GM12875 (cell line): Measurements from ENCODE around the gene CDC27.
"Not testable (repeated sequence)": the region's sequence is repeated elsewhere in the genome, so short reads cannot be mapped to it uniquely, and the experiment has no call there.

Experiments used
- H3K4me3 ChIP-seq: one replicate; pipeline ENCODE4 v1.5.1; 2011; ENCODE audit warnings: low read depth, low read length, control low read depth
- CTCF ChIP-seq: IDR thresholded peaks from 2 replicates; pipeline ENCODE4 v1.5.1; 2011; ENCODE audit warnings: low read depth, mild to moderate bottlenecking, control low read depth, inconsistent platforms, low read length, moderate library complexity, borderline replicate concordance; ENCODE audit not compliant: insufficient read depth

The CDC27 gene

DNA sequence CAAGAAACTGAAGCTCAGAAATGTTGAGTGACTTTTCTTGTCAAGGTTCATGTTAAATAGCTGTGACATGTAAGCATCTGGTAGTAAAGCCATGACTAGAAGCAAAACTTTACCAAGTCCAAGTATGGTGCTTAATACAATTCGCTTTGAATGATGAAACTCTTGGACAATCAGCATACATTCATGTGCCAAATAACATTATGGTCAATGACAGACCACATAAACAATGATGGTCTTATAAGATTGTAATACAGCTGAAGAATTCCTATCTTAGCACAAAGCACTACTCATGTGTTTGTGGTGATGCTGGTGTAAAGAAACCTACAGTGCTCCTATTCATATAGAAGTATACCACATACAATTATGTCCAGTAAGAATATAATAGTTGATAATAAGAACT lies 112.9 kb downstream of the CDC27 start:
- H3K4me3 ChIP-seq: no peak overlapping the region
- TF ChIP-seq CTCF: no peak

- H3K4me3 ChIP-seq: not testable (repeated sequence)
Measured at GRCh38 chr17:47074361-47074760, 114.7 kb downstream of the CDC27 start.

- H3K4me3 ChIP-seq: not testable (repeated sequence)
Measured at GRCh38 chr17:47073629-47074028, 115.5 kb downstream of the CDC27 start.

- no peak for TF ChIP-seq CTCF
- H3K4me3 ChIP-seq: no peak overlapping the region
Measured at GRCh38 chr17:47072886-47073285, 116.2 kb downstream of the CDC27 start.

DNA sequence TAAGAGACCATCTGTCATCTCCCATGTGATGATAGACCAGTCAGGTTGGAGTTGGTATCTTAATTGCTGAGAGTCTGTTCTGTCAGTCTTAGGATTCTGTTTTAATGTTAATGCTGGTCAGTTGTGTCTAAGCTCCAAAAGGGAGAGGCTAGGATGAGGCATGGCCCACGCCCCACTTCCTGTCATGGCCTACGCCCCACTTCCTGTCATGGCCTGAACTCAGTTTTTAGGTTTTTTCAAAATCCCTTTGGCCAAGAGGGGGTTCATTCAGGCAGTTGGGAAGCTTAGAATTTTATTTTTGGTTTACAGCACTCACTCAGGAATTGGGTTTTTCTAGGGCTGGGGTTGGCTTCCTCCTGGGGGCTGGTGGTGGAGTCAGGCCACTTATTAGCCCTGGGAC lies 117.9 kb downstream of the CDC27 start:
- not testable (repeated sequence) for H3K4me3 ChIP-seq

DNA sequence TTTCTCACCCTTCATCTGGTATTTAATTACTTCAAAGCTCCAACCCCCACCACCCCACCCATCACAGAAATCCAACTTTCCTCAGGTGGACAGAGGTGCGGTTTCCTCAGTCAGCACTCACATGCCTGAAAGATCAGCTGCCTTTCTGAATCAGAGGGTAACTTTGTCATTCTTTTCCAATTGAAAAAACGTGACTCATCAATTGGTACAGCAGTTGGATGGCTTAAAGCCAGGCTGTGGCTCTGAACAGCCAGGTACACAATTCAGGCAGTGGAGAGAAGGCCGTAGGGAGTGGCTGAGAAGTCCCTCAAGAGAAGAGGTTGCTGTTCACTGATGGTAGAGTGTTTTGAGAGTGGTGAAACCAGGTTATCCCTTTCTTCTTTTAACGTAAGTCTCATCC lies 118.8 kb downstream of the CDC27 start:
- not testable (repeated sequence) for H3K4me3 ChIP-seq
